HepG2 (cell line): ENCODE measurements around the gene RTEL1. TPM values are rescaled to one million over a fixed set of nuclear protein-coding genes. Genes with fewer than 3 reads are reported as not detected.

Source experiments
- FOSL2 ChIP-seq: sonication (generic); formaldehyde crosslinking; IDR thresholded peaks from 2 replicates; pipeline ENCODE4 v1.4.0; 2020; ENCODE audit warnings: missing genetic modification reagents
- FOXJ3 ChIP-seq: sonication (generic); formaldehyde crosslinking; IDR thresholded peaks from 2 replicates; pipeline ENCODE4 v1.4.0; 2020; ENCODE audit warnings: missing genetic modification reagents, mild to moderate bottlenecking, borderline replicate concordance
- HNRNPH1 ChIP-seq: fragments of 200-400 bp; formaldehyde crosslinking; optimal IDR thresholded peaks from 2 replicates; pipeline ENCODE3; 2017; ENCODE audit warnings: mild to moderate bottlenecking, low read depth, low read length
- MAZ ChIP-seq, 2 experiments: sonication (generic) in 1 of 2; formaldehyde crosslinking in 1 of 2; IDR thresholded peaks; 2 replicates each; pipeline versions ENCODE4 v1.5.0 to v1.6.1; 2012 to 2020; ENCODE audit warnings: low read depth in 2 of 2, mild to moderate bottlenecking in 2 of 2, borderline replicate concordance in 1 of 2, improper control_type of control experiment in 1 of 2, low read length in 1 of 2, missing genetic modification reagents in 1 of 2, moderate library complexity in 1 of 2
- MIXL1 ChIP-seq: IDR thresholded peaks from 2 replicates; pipeline ENCODE4 v1.6.1; 2016
- NFE2L2 ChIP-seq: fragments of 150-350 bp; IDR thresholded peaks from 2 replicates; pipeline ENCODE4 v1.6.1; 2014; ENCODE audit warnings: low read length
- NFYC ChIP-seq: IDR thresholded peaks from 2 replicates; pipeline ENCODE4 v1.6.1; 2016; ENCODE audit warnings: missing genetic modification reagents, missing compliant biosample characterization
- PBX3 ChIP-seq: sonication (generic); formaldehyde crosslinking; IDR thresholded peaks from 2 replicates; pipeline ENCODE4 v1.8.1; 2023; ENCODE audit warnings: missing genetic modification reagents, inconsistent platforms, borderline replicate concordance
- SMARCC2 ChIP-seq: fragments of 450-650 bp; IDR thresholded peaks from 2 replicates; pipeline ENCODE4 v1.6.1; 2017; ENCODE audit warnings: antibody characterized with exemption, mild to moderate bottlenecking
- SNAPC2 ChIP-seq: sonication (generic); formaldehyde crosslinking; IDR thresholded peaks from 2 replicates; pipeline ENCODE4 v1.8.1; 2022; ENCODE audit warnings: mild to moderate bottlenecking, missing genetic modification reagents
- SP140L ChIP-seq: sonication (generic); formaldehyde crosslinking; IDR thresholded peaks from 2 replicates; pipeline ENCODE4 v1.4.0; 2020; ENCODE audit warnings: missing genetic modification reagents, borderline replicate concordance
- SRF ChIP-seq: IDR thresholded peaks from 2 replicates; pipeline ENCODE4 v1.6.1; 2011; ENCODE audit warnings: mild to moderate bottlenecking, low read depth, low read length, moderate library complexity
- TMF1 ChIP-seq: sonication (generic); formaldehyde crosslinking; IDR thresholded peaks from 2 replicates; pipeline ENCODE4 v1.8.1; 2022; ENCODE audit warnings: low read depth, missing genetic modification reagents
- TSC22D2 ChIP-seq: sonication (generic); formaldehyde crosslinking; IDR thresholded peaks from 2 replicates; pipeline ENCODE4 v1.5.1; 2020; ENCODE audit warnings: missing genetic modification reagents, mild to moderate bottlenecking, borderline replicate concordance
- ZFP90 ChIP-seq: sonication (generic); formaldehyde crosslinking; IDR thresholded peaks from 2 replicates; pipeline ENCODE4 v1.8.0; 2022; ENCODE audit warnings: missing genetic modification reagents, mild to moderate bottlenecking, inconsistent platforms, borderline replicate concordance
- ZNF180 ChIP-seq: sonication (generic); formaldehyde crosslinking; IDR thresholded peaks from 2 replicates; pipeline ENCODE4 v1.4.0; 2020; ENCODE audit warnings: low read depth, missing genetic modification reagents, borderline replicate concordance
- ZNF547 ChIP-seq: sonication (generic); formaldehyde crosslinking; IDR thresholded peaks from 2 replicates; pipeline ENCODE4 v1.5.1; 2020; ENCODE audit warnings: mild to moderate bottlenecking, missing genetic modification reagents
- ZNF570 ChIP-seq: sonication (generic); formaldehyde crosslinking; IDR thresholded peaks from 2 replicates; pipeline ENCODE4 v1.4.0; 2020; ENCODE audit warnings: mild to moderate bottlenecking, missing genetic modification reagents, borderline replicate concordance
- ZNF749 ChIP-seq: sonication (generic); formaldehyde crosslinking; IDR thresholded peaks from 2 replicates; pipeline ENCODE4 v1.8.0; 2022; ENCODE audit warnings: mild to moderate bottlenecking, missing genetic modification reagents, moderate library complexity, borderline replicate concordance
- ZSCAN21 ChIP-seq: sonication (generic); formaldehyde crosslinking; IDR thresholded peaks from 2 replicates; pipeline ENCODE4 v1.8.0; 2022; ENCODE audit warnings: mild to moderate bottlenecking, missing genetic modification reagents, moderate library complexity, borderline replicate concordance
- ZSCAN29 ChIP-seq: sonication (generic); formaldehyde crosslinking; conservative IDR thresholded peaks from 2 replicates; pipeline ENCODE4 v1.4.0; 2020; ENCODE audit warnings: mild to moderate bottlenecking, missing genetic modification reagents
- polyA plus RNA-seq, 8 experiments: library from polyadenylated mRNA; depleted of rRNA in 3 of 8; stranded (reverse) in 7 of 8; unstranded in 1 of 8; fragments of >200 nt; fragmentation: Illumina TruSeq in 4 of 8; extraction: Trizol in 4 of 8; gene quantifications; 2 replicates each; pipeline versions ENCODE4 v1.2.1 to v1.2.3, GENCODE V29; 2011 to 2016; ENCODE audit warnings: low read depth in 4 of 8, missing spikeins in 1 of 8, mixed read lengths in 1 of 8; ENCODE audit not compliant: insufficient read depth in 1 of 8
- total RNA-seq, 5 experiments: library from RNA; depleted of rRNA; stranded (reverse); fragments of >200 nt; fragmentation: Illumina TruSeq; extraction: Trizol; gene quantifications; 2 replicates each; pipeline ENCODE4 v1.2.3, GENCODE V29; 2016; ENCODE audit warnings: low read depth in 1 of 5
- TF ChIP-seq, protein P1 (sequence below): sonication (generic); formaldehyde crosslinking; IDR thresholded peaks from 2 replicates; pipeline ENCODE4 v1.9.0; 2021; ENCODE audit warnings: missing genetic modification reagents, borderline replicate concordance
- TF ChIP-seq, protein P2 (sequence below): IDR thresholded peaks from 2 replicates; pipeline ENCODE4 v1.6.1; 2012; ENCODE audit warnings: low read length, improper control_type of control experiment
- TF ChIP-seq, protein P3 (sequence below): sonication (generic); formaldehyde crosslinking; conservative IDR thresholded peaks from 2 replicates; pipeline ENCODE4 v1.8.1; 2023; ENCODE audit warnings: missing genetic modification reagents

Gene RTEL1
- total and polyA plus RNA-seq, 2 of the 13 experiments (the other 11 are each of a cell fraction or from before 2014, with no cell fraction given): 21.8 to 36.4 TPM

GRCh38 chr20:63697357-63697867 lies 39.3 kb downstream of the RTEL1 start (continued):
- no peak for TF ChIP-seq SNAPC2
- TF ChIP-seq TSC22D2: no peak
- TF ChIP-seq FOSL2: no peak
- no peak for TF ChIP-seq PBX3 (CRISPR knock-in tag)
- TF ChIP-seq, protein P1, sequence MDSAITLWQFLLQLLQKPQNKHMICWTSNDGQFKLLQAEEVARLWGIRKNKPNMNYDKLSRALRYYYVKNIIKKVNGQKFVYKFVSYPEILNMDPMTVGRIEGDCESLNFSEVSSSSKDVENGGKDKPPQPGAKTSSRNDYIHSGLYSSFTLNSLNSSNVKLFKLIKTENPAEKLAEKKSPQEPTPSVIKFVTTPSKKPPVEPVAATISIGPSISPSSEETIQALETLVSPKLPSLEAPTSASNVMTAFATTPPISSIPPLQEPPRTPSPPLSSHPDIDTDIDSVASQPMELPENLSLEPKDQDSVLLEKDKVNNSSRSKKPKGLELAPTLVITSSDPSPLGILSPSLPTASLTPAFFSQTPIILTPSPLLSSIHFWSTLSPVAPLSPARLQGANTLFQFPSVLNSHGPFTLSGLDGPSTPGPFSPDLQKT (CRISPR knock-in tag): no peak
- TF ChIP-seq, protein P2, sequence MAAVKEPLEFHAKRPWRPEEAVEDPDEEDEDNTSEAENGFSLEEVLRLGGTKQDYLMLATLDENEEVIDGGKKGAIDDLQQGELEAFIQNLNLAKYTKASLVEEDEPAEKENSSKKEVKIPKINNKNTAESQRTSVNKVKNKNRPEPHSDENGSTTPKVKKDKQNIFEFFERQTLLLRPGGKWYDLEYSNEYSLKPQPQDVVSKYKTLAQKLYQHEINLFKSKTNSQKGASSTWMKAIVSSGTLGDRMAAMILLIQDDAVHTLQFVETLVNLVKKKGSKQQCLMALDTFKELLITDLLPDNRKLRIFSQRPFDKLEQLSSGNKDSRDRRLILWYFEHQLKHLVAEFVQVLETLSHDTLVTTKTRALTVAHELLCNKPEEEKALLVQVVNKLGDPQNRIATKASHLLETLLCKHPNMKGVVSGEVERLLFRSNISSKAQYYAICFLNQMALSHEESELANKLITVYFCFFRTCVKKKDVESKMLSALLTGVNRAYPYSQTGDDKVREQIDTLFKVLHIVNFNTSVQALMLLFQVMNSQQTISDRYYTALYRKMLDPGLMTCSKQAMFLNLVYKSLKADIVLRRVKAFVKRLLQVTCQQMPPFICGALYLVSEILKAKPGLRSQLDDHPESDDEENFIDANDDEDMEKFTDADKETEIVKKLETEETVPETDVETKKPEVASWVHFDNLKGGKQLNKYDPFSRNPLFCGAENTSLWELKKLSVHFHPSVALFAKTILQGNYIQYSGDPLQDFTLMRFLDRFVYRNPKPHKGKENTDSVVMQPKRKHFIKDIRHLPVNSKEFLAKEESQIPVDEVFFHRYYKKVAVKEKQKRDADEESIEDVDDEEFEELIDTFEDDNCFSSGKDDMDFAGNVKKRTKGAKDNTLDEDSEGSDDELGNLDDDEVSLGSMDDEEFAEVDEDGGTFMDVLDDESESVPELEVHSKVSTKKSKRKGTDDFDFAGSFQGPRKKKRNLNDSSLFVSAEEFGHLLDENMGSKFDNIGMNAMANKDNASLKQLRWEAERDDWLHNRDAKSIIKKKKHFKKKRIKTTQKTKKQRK: no peak
- peak; percentile 14 for TF ChIP-seq HNRNPH1
- TF ChIP-seq MAZ (IDR thresholded peaks at IDR 0.05; ENCODE audit: borderline replicate concordance, low read depth, low read length): no peak
- no peak for TF ChIP-seq MAZ (CRISPR knock-in tag; IDR thresholded peaks at IDR 0.05; ENCODE audit: low read depth)
- TF ChIP-seq ZNF749 (CRISPR knock-in tag): peak; percentile 22; the same call in 1 of the 2 replicates
- TF ChIP-seq NFE2L2: no peak
- TF ChIP-seq ZNF180 (CRISPR knock-in tag): no peak
- no peak for TF ChIP-seq TMF1 (CRISPR knock-in tag)
- no peak for TF ChIP-seq SMARCC2
- TF ChIP-seq NFYC: no peak
- TF ChIP-seq, protein P3, sequence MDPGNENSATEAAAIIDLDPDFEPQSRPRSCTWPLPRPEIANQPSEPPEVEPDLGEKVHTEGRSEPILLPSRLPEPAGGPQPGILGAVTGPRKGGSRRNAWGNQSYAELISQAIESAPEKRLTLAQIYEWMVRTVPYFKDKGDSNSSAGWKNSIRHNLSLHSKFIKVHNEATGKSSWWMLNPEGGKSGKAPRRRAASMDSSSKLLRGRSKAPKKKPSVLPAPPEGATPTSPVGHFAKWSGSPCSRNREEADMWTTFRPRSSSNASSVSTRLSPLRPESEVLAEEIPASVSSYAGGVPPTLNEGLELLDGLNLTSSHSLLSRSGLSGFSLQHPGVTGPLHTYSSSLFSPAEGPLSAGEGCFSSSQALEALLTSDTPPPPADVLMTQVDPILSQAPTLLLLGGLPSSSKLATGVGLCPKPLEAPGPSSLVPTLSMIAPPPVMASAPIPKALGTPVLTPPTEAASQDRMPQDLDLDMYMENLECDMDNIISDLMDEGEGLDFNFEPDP (CRISPR knock-in tag): no peak
- TF ChIP-seq ZSCAN21 (CRISPR knock-in tag): 0 out of 2 replicates have a peak, but pooled peaks have one; percentile 9
- TF ChIP-seq ZSCAN29 (CRISPR knock-in tag): no peak
- no peak for TF ChIP-seq FOXJ3
- 0 out of 2 replicates have a peak, but pooled peaks have one; percentile 27 for TF ChIP-seq ZNF547 (CRISPR knock-in tag)
- no peak for TF ChIP-seq SP140L (CRISPR knock-in tag)
- no peak for TF ChIP-seq MIXL1 (CRISPR knock-in tag)
- TF ChIP-seq ZNF570 (CRISPR knock-in tag): no peak
- no peak for TF ChIP-seq SRF
- no peak for TF ChIP-seq ZFP90 (CRISPR knock-in tag)
